Peyer's patch (tissue), 4 donors: ENCODE results near the gene AGR2. TPM values are rescaled to one million over a fixed set of nuclear protein-coding genes. Genes with fewer than 3 reads are reported as not detected.

Experiments used
- DNase-seq, 3 donors: peaks; one replicate each; pipeline ENCODE4 v3.0.0-alpha.2; 2017 to 2019
- H3K27ac ChIP-seq, 4 donors: fragments of 200-600 bp; sonication (generic); one replicate each; pipeline ENCODE4 v1.5.1; 2016 to 2019
- H3K27me3 ChIP-seq, 2 donors: fragments of 200-600 bp; sonication (generic); one replicate each; pipeline ENCODE4 v1.5.1; 2019
- H3K36me3 ChIP-seq, 3 donors: fragments of 200-600 bp; sonication (generic); one replicate each; pipeline ENCODE4 v1.5.1; 2016 to 2019
- H3K4me1 ChIP-seq, 4 donors: fragments of 200-600 bp; sonication (generic); one replicate each; pipeline ENCODE4 v1.5.1; 2016 to 2019
- H3K4me3 ChIP-seq, 4 donors: fragments of 200-600 bp; sonication (generic); 1 replicate in 3 of 4; 2 replicates in 1 of 4; pipeline ENCODE4 v1.5.1; 2016 to 2019; ENCODE audit warnings: mild to moderate bottlenecking in 1 of 4
- H3K9me3 ChIP-seq, 4 donors: fragments of 200-600 bp; sonication (generic); one replicate each; pipeline ENCODE4 v1.5.1; 2016 to 2019; ENCODE audit warnings: mild to moderate bottlenecking in 1 of 4
- POLR2A ChIP-seq, 2 donors: fragments of 450-650 bp; IDR thresholded peaks; one replicate each; pipeline ENCODE4 v1.5.1; 2017; ENCODE audit warnings: antibody characterized with exemption in 2 of 2, mild to moderate bottlenecking in 2 of 2, moderate library complexity in 2 of 2
- total RNA-seq, 4 donors: library from RNA; depleted of rRNA; stranded (reverse); fragments of >200 nt; gene quantifications; one replicate each; pipeline ENCODE4 v1.1.0, GENCODE V29; 2016
- TF ChIP-seq, protein P1 (sequence below), 6 experiments: fragments of 450-650 bp in 4 of 6; fragments of 200-600 bp in 2 of 6; sonication (generic) in 1 of 6; IDR thresholded peaks; one replicate each; pipeline ENCODE4 v1.5.1; 2017 to 2019; ENCODE audit warnings: antibody characterized with exemption in 6 of 6, mild to moderate bottlenecking in 3 of 6, moderate library complexity in 1 of 6

The AGR2 gene
- total RNA-seq, 4 donors from 2014 or later = 49.5 to 282 (median 252) TPM

- Histone ChIP-seq H3K36me3 (no peaks in the 10 kb centered on the region), H3K9me3 (no peaks in the 10 kb centered on the region), H3K27ac (no peak overlapping the region), H3K27me3 (no peaks in the 10 kb centered on the region), H3K4me1 (no peaks in the 10 kb centered on the region), H3K4me3 (no peak overlapping the region)
- no peak for TF ChIP-seq POLR2A (IDR thresholded peaks at IDR 0.05)
- TF ChIP-seq, protein P1, sequence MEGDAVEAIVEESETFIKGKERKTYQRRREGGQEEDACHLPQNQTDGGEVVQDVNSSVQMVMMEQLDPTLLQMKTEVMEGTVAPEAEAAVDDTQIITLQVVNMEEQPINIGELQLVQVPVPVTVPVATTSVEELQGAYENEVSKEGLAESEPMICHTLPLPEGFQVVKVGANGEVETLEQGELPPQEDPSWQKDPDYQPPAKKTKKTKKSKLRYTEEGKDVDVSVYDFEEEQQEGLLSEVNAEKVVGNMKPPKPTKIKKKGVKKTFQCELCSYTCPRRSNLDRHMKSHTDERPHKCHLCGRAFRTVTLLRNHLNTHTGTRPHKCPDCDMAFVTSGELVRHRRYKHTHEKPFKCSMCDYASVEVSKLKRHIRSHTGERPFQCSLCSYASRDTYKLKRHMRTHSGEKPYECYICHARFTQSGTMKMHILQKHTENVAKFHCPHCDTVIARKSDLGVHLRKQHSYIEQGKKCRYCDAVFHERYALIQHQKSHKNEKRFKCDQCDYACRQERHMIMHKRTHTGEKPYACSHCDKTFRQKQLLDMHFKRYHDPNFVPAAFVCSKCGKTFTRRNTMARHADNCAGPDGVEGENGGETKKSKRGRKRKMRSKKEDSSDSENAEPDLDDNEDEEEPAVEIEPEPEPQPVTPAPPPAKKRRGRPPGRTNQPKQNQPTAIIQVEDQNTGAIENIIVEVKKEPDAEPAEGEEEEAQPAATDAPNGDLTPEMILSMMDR (IDR thresholded peaks at IDR 0.05) = no peak
- DNase-seq = no peak
Observed at GRCh38 chr7:16785321-16785720, 19.5 kb downstream of the AGR2 start.

DNA sequence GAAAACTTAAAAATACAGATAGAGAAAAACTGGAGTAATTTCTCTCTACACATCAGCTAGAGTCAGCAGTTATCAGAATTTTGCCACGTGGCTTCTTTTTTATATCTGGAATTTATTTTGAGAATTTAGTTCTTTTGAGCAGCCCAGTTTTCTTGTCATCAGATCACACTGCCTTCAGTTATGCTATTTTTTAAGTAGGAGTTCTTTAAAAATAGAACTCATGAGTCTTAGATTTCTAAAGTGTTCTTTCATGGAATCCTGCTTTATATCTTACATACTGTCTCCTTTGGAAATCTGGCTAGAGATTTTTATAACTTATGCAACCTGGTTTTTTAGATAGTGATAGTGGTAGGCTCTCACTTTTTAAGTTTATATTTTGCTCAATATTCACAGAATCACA is 24.2 kb downstream of the AGR2 start:
- TF ChIP-seq, protein P1 (IDR thresholded peaks at IDR 0.05) = no peak
- no peak for TF ChIP-seq POLR2A (IDR thresholded peaks at IDR 0.05)

DNA sequence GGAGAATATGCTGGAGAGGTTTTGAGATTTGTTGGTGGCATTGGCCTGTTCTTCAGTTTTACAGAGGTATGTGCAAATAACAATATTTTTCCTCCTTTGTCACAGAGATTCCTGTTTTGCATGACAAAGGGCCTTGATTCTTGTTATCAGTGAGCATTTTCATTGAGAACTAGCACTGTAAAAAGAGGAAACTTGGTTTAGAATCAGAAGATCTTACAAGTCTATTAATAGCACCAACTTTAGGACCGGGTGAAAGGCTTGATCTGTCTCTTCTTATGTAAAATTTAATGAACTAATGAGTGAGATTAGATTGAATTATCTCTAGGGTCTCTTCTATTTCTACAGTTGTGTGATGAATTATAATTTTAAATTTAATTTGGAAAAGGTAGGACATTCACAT is 25.7 kb downstream of the AGR2 start:
- Histone ChIP-seq H3K27ac (no peak overlapping the region), H3K4me3 (no peak overlapping the region), H3K4me1 (no peaks in the 10 kb centered on the region), H3K27me3 (no peaks in the 10 kb centered on the region), H3K36me3 (no peaks in the 10 kb centered on the region), H3K9me3 (no peaks in the 10 kb centered on the region)
- no peak for DNase-seq
- TF ChIP-seq, protein P1 (IDR thresholded peaks at IDR 0.05) = no peak
- no peak for TF ChIP-seq POLR2A (IDR thresholded peaks at IDR 0.05)

More for the DNA sequence above, 24.2 kb downstream of the AGR2 start:
- no peak for DNase-seq
- Histone ChIP-seq H3K9me3 (no peaks in the 10 kb centered on the region), H3K4me3 (no peak overlapping the region), H3K4me1 (no peaks in the 10 kb centered on the region), H3K27ac (no peak overlapping the region), H3K27me3 (no peaks in the 10 kb centered on the region), H3K36me3 (no peaks in the 10 kb centered on the region)

GRCh38 chr7:16778476-16778875 is 26.3 kb downstream of the AGR2 start:
- Histone ChIP-seq H3K27me3 (no peaks in the 10 kb centered on the region), H3K27ac (no peak overlapping the region), H3K36me3 (no peaks in the 10 kb centered on the region), H3K4me1 (no peaks in the 10 kb centered on the region), H3K9me3 (no peaks in the 10 kb centered on the region), H3K4me3 (no peak overlapping the region)
- DNase-seq = no peak
- TF ChIP-seq, protein P1 (IDR thresholded peaks at IDR 0.05) = no peak
- no peak for TF ChIP-seq POLR2A (IDR thresholded peaks at IDR 0.05)

DNA sequence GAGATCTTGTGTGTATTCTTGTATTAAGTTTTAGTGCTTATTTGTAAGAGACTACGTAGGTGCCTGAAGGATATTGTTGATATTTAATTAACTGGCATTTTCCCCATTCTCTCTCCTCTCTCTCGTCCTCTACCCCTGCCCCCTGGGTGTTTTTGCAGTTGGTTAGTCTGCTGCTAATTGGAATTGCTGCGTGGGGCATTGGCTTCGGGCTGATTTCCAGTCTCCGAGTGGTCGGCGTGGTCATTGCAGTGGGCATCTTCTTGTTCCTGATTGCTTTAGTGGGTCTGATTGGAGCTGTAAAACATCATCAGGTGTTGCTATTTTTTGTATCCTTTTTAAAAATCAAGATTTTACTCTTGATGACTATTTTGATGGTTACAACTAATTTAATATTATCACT is 28.7 kb downstream of the AGR2 start:
- Histone ChIP-seq H3K27me3 (no peaks in the 10 kb centered on the region), H3K27ac (no peak overlapping the region), H3K4me3 (no peak overlapping the region), H3K9me3 (no peaks in the 10 kb centered on the region), H3K4me1 (no peaks in the 10 kb centered on the region), H3K36me3 (no peaks in the 10 kb centered on the region)
- DNase-seq = no peak
- TF ChIP-seq POLR2A (IDR thresholded peaks at IDR 0.05) = no peak
- TF ChIP-seq, protein P1 (IDR thresholded peaks at IDR 0.05) = no peak

DNA sequence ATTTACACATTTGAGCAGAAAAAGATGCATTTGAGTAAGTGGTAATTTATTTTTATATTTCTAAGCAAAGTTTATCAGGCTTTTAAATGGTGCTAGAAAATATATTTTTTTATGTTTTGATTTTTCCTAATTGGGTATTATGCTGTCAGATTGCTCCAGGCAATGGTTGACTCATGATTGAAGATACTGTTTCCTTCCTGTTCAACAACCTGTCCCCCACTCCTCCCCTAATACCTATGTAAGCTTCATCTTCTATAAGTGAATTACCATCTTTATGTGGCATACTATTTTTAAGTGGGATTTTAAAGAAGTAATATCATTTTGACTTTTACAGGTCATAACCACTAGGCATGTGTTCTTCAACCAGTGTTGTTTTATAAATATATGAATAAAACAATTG is 29.8 kb downstream of the AGR2 start:
- no peaks in the 10 kb centered on the region for H3K27me3 ChIP-seq
- TF ChIP-seq POLR2A (IDR thresholded peaks at IDR 0.05) = no peak
- TF ChIP-seq, protein P1 (IDR thresholded peaks at IDR 0.05) = no peak
- no peaks in the 10 kb centered on the region for H3K36me3 ChIP-seq
- H3K27ac ChIP-seq = no peak overlapping the region
- H3K4me1 ChIP-seq = no peaks in the 10 kb centered on the region
- no peaks in the 10 kb centered on the region for H3K9me3 ChIP-seq
- no peak for DNase-seq
- H3K4me3 ChIP-seq = no peak overlapping the region
